T-helper 17 cell (primary cell): Measurements from ENCODE around the gene CD274. TPM values are rescaled to one million over a fixed set of nuclear protein-coding genes. Genes with fewer than 3 reads are reported as not detected.
"Not testable (repeated sequence)": the region's sequence is repeated elsewhere in the genome, so short reads cannot be mapped to it uniquely, and the experiment has no call there.

Source experiments
- ATAC-seq: fragments of 150-1000 bp; cut with Tn5 transposase; 2 replicates; pipeline ENCODE4 v1.10.0; 2021; ENCODE audit warnings: mild to moderate bottlenecking, moderate library complexity
- DNase-seq, 3 donors: peaks; one replicate each; pipeline versions ENCODE4 v3.0.0 to v3.0.0-alpha.2; 2020 to 2021
- H3K9me3 ChIP-seq: one replicate; pipeline ENCODE4 v1.7.0; 2013; ENCODE audit warnings: low read length, mild to moderate bottlenecking; ENCODE audit not compliant: control insufficient read depth, poor library complexity, severe bottlenecking
- H3K27ac Mint-ChIP-seq: one replicate; pipeline ENCODE4 v1.8.0; 2022; ENCODE audit warnings: mild to moderate bottlenecking, moderate library complexity, mixed read lengths
- H3K27me3 Mint-ChIP-seq: one replicate; pipeline ENCODE4 v1.8.0; 2022; ENCODE audit warnings: mixed read lengths
- H3K36me3 Mint-ChIP-seq: one replicate; pipeline ENCODE4 v1.8.0; 2022; ENCODE audit warnings: low read depth, mixed read lengths
- H3K4me1 Mint-ChIP-seq: one replicate; pipeline ENCODE4 v1.8.0; 2022; ENCODE audit warnings: mild to moderate bottlenecking, mixed read lengths
- H3K4me3 Mint-ChIP-seq: one replicate; pipeline ENCODE4 v1.8.0; 2022; ENCODE audit warnings: mild to moderate bottlenecking, moderate library complexity, mixed read lengths
- total RNA-seq, 4 donors: library from RNA in 2 of 4; stranded (reverse) in 2 of 4; gene quantifications; one replicate each; pipeline ENCODE4 v1.2.3 and lab custom pipeline; 2022 to 2026

The CD274 gene
- total RNA-seq, 2 donors from 2014 or later, result 4.7 to 6.7 TPM

- H3K4me1 Mint-ChIP-seq, result peaks cover 29% of the 10 kb centered on the region
- H3K9me3 ChIP-seq, H3K27ac Mint-ChIP-seq, H3K4me3 Mint-ChIP-seq, ATAC-seq, H3K27me3 Mint-ChIP-seq, DNase-seq, H3K36me3 Mint-ChIP-seq: not testable (repeated sequence)
These were observed 5.2 kb upstream of the CD274 start for GRCh38 chr9:5445096-5445495.

- ATAC-seq (no peak), DNase-seq (no peak)
- H3K27me3 Mint-ChIP-seq, result no peaks in the 10 kb centered on the region
- H3K4me3 Mint-ChIP-seq, result no peak overlapping the region
- H3K27ac Mint-ChIP-seq, result peak overlapping the region; percentile 1
- no peaks in the 10 kb centered on the region for H3K9me3 ChIP-seq
- no peaks in the 10 kb centered on the region for H3K36me3 Mint-ChIP-seq
- H3K4me1 Mint-ChIP-seq, result peaks cover 29% of the 10 kb centered on the region
These were observed 4.5 kb upstream of the CD274 start for GRCh38 chr9:5445886-5446285.

GRCh38 chr9:5446451-5447236 is 3.7 kb upstream of the CD274 start:
- peaks cover 34% of the 10 kb centered on the region for H3K4me1 Mint-ChIP-seq
- ATAC-seq (no peak), DNase-seq (no peak)
- no peaks in the 10 kb centered on the region for H3K27me3 Mint-ChIP-seq
- peak overlapping the region; percentile 7 for H3K4me3 Mint-ChIP-seq
- H3K9me3 ChIP-seq, result no peaks in the 10 kb centered on the region
- no peaks in the 10 kb centered on the region for H3K36me3 Mint-ChIP-seq
- H3K27ac Mint-ChIP-seq, result peak overlapping the region; percentile 98

- H3K9me3 ChIP-seq, result no peaks in the 10 kb centered on the region
- Mint-ChIP-seq H3K4me3 (peak overlapping the region; percentile 50), H3K4me1 (peaks cover 39% of the 10 kb centered on the region), H3K27ac (peak overlapping the region; percentile 98), H3K27me3 (no peaks in the 10 kb centered on the region), H3K36me3 (no peaks in the 10 kb centered on the region)
- ATAC-seq (no peak), DNase-seq (no peak)
These were observed 3.0 kb upstream of the CD274 start for GRCh38 chr9:5447337-5447736.

GRCh38 chr9:5448016-5448415 is 2.3 kb upstream of the CD274 start:
- peaks cover 41% of the 10 kb centered on the region for H3K4me1 Mint-ChIP-seq
- H3K27me3 Mint-ChIP-seq, result no peaks in the 10 kb centered on the region
- H3K9me3 ChIP-seq, result no peaks in the 10 kb centered on the region
- DNase-seq, result no peak
- no peaks in the 10 kb centered on the region for H3K36me3 Mint-ChIP-seq
- no peak for ATAC-seq
- H3K27ac Mint-ChIP-seq, result peak overlapping the region; percentile 98
- H3K4me3 Mint-ChIP-seq, result peak overlapping the region; percentile 67

GRCh38 chr9:5448461-5449435 is 1.6 kb upstream of the CD274 start:
- Mint-ChIP-seq H3K4me1 (peaks cover 42% of the 10 kb centered on the region), H3K27me3 (no peaks in the 10 kb centered on the region), H3K36me3 (no peaks in the 10 kb centered on the region), H3K4me3 (peak overlapping the region; percentile 92), H3K27ac (peak overlapping the region; percentile 98)
- ATAC-seq (no peak), DNase-seq (no peak)
- no peaks in the 10 kb centered on the region for H3K9me3 ChIP-seq

GRCh38 chr9:5449521-5450358 is 602 bp upstream of the CD274 start:
- peak; percentile 10 for ATAC-seq
- peaks cover 46% of the 10 kb centered on the region for H3K4me1 Mint-ChIP-seq
- H3K36me3 Mint-ChIP-seq, result no peaks in the 10 kb centered on the region
- peak overlapping the region; percentile 98 for H3K27ac Mint-ChIP-seq
- DNase-seq, result no peak
- H3K4me3 Mint-ChIP-seq, result peak overlapping the region; percentile 92
- no peaks in the 10 kb centered on the region for H3K27me3 Mint-ChIP-seq
- no peaks in the 10 kb centered on the region for H3K9me3 ChIP-seq

GRCh38 chr9:5452286-5452609 is 1.9 kb downstream of the CD274 start:
- Mint-ChIP-seq H3K27me3 (no peaks in the 10 kb centered on the region), H3K36me3 (no peaks in the 10 kb centered on the region), H3K4me3 (peak overlapping the region; percentile 92), H3K4me1 (peaks cover 51% of the 10 kb centered on the region), H3K27ac (peak overlapping the region; percentile 98)
- no peaks in the 10 kb centered on the region for H3K9me3 ChIP-seq
- DNase-seq (no peak), ATAC-seq (no peak)

GRCh38 chr9:5453004-5453403 is 2.7 kb downstream of the CD274 start:
- no peaks in the 10 kb centered on the region for H3K9me3 ChIP-seq
- Mint-ChIP-seq H3K27me3 (no peaks in the 10 kb centered on the region), H3K4me3 (peak overlapping the region; percentile 71), H3K27ac (peak overlapping the region; percentile 98), H3K4me1 (peaks cover 43% of the 10 kb centered on the region), H3K36me3 (no peaks in the 10 kb centered on the region)
- DNase-seq (no peak), ATAC-seq (no peak)

GRCh38 chr9:5453673-5454072 is 3.3 kb downstream of the CD274 start:
- Mint-ChIP-seq H3K4me3 (no peak overlapping the region), H3K27ac (peak overlapping the region; percentile 98), H3K4me1 (peaks cover 37% of the 10 kb centered on the region), H3K36me3 (peaks cover under 1% of the 10 kb centered on the region), H3K27me3 (no peaks in the 10 kb centered on the region)
- no peak for DNase-seq
- H3K9me3 ChIP-seq, result no peaks in the 10 kb centered on the region
- ATAC-seq, result peak; percentile 36

GRCh38 chr9:5455181-5455580 is 4.8 kb downstream of the CD274 start:
- Mint-ChIP-seq H3K27me3 (no peaks in the 10 kb centered on the region), H3K4me3 (peak overlapping the region; percentile 80), H3K27ac (peak overlapping the region; percentile 96), H3K36me3 (peaks cover 3% of the 10 kb centered on the region), H3K4me1 (peaks cover 42% of the 10 kb centered on the region)
- H3K9me3 ChIP-seq, result no peaks in the 10 kb centered on the region
- DNase-seq, result no peak
- no peak for ATAC-seq

- Mint-ChIP-seq H3K4me3 (peak overlapping the region; percentile 41), H3K4me1 (peaks cover 26% of the 10 kb centered on the region), H3K36me3 (peaks cover 3% of the 10 kb centered on the region), H3K27ac (peak overlapping the region; percentile 73), H3K27me3 (no peaks in the 10 kb centered on the region)
- no peak for ATAC-seq
- no peak for DNase-seq
- H3K9me3 ChIP-seq, result no peaks in the 10 kb centered on the region
These were observed 9.0 kb downstream of the CD274 start for GRCh38 chr9:5459289-5459829.
